ENCODE results near the gene CAP2.

Gene CAP2

DNA sequence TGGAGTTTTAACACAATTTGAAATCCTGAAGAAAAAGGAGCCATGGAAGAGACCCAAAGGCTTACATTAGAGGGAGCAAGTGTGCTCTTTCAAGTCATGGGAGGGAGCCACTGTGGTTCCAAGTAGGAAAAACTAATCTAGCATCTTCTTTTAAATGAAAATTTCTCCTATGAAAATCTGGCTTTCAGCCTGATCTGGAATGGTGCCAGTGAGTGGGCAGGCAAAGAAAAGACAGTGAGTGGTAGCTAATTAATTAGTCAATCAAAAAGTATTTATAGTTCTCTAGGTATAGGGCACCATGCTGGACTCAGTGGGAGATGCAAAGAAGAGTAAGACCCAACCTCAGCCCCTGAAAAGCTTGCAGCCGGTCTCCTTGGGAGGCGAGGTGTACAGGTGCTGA is 21.9 kb downstream of the CAP2 start:
- TF ChIP-seq TAF1 (IDR thresholded peaks at IDR 0.05; ENCODE audit: low read depth) (no peak), NFIC (IDR thresholded peaks at IDR 0.05) (0 out of 2 replicates have a peak, but pooled peaks have one; percentile 16), TCF12 (IDR thresholded peaks at IDR 0.05; ENCODE audit: low read depth) (no peak), CEBPB (IDR thresholded peaks at IDR 0.05) (no peak), YY1 (IDR thresholded peaks at IDR 0.05; ENCODE audit: low read depth) (no peak)
- TF ChIP-seq, protein P1, sequence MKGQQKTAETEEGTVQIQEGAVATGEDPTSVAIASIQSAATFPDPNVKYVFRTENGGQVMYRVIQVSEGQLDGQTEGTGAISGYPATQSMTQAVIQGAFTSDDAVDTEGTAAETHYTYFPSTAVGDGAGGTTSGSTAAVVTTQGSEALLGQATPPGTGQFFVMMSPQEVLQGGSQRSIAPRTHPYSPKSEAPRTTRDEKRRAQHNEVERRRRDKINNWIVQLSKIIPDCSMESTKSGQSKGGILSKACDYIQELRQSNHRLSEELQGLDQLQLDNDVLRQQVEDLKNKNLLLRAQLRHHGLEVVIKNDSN (IDR thresholded peaks at IDR 0.05), result no peak
- TF ChIP-seq, protein P2, sequence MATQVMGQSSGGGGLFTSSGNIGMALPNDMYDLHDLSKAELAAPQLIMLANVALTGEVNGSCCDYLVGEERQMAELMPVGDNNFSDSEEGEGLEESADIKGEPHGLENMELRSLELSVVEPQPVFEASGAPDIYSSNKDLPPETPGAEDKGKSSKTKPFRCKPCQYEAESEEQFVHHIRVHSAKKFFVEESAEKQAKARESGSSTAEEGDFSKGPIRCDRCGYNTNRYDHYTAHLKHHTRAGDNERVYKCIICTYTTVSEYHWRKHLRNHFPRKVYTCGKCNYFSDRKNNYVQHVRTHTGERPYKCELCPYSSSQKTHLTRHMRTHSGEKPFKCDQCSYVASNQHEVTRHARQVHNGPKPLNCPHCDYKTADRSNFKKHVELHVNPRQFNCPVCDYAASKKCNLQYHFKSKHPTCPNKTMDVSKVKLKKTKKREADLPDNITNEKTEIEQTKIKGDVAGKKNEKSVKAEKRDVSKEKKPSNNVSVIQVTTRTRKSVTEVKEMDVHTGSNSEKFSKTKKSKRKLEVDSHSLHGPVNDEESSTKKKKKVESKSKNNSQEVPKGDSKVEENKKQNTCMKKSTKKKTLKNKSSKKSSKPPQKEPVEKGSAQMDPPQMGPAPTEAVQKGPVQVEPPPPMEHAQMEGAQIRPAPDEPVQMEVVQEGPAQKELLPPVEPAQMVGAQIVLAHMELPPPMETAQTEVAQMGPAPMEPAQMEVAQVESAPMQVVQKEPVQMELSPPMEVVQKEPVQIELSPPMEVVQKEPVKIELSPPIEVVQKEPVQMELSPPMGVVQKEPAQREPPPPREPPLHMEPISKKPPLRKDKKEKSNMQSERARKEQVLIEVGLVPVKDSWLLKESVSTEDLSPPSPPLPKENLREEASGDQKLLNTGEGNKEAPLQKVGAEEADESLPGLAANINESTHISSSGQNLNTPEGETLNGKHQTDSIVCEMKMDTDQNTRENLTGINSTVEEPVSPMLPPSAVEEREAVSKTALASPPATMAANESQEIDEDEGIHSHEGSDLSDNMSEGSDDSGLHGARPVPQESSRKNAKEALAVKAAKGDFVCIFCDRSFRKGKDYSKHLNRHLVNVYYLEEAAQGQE (IDR thresholded peaks at IDR 0.05; ENCODE audit: low read depth), result no peak

DNA sequence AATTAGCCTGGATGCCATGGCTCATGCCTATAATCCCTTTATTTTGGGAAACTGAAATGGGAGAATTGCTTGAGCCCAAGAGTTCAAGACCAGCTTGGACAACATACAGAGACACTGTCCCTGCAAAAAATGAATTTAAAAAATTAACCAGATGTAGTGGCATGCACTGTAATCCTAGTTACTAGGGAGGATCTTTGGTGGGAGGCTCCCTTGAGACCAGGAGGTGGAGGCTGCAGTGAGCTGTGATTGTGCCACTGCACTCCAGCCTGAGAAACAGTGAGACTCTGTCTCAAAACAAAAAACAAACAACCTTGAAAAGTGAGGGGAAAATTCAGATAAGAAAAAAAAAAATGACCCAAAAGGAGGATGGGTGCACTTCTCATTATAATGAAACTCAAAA is 23.4 kb downstream of the CAP2 start:
- TF ChIP-seq RAD21 (IDR thresholded peaks at IDR 0.05; ENCODE audit: low read depth), result no peak
- no peak for TF ChIP-seq FOXM1 (IDR thresholded peaks at IDR 0.05; ENCODE audit: borderline replicate concordance, low read depth)
- TF ChIP-seq TAF1 (IDR thresholded peaks at IDR 0.05; ENCODE audit: low read depth), result no peak
- TF ChIP-seq, protein P1 (IDR thresholded peaks at IDR 0.05), result no peak
- TF ChIP-seq EP300 (IDR thresholded peaks at IDR 0.05; ENCODE audit: borderline replicate concordance), result no peak
- no peak for TF ChIP-seq CREB1 (IDR thresholded peaks at IDR 0.05; ENCODE audit: low read depth)

DNA sequence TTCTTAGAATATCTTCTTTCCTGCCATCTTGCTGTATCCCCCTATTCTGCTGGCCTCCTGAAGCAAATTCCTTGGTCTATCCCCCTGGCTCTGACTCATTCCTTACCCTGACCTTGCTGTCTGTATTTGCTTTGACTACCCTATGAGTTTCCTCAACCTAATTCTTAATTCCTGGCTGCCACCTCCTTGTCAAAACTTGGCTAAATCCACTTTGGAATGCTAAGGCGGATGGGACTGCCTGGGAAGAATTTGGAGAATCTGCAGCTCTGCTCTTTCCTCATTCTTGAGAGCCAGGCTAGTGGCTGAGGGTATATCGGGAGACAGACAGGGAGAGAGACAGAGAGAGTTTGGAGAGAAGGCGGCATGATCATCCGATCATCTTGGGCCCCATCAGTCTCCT is 24.4 kb downstream of the CAP2 start:
- TF ChIP-seq RAD21 (IDR thresholded peaks at IDR 0.05; ENCODE audit: low read depth), result no peak
- no peak for TF ChIP-seq TCF12 (IDR thresholded peaks at IDR 0.05; ENCODE audit: low read depth)
- no peak for TF ChIP-seq CREB1 (IDR thresholded peaks at IDR 0.05; ENCODE audit: low read depth)
- no peak for TF ChIP-seq NFIC (IDR thresholded peaks at IDR 0.05)
- TF ChIP-seq CEBPB (IDR thresholded peaks at IDR 0.05), result no peak
- no peak for TF ChIP-seq YY1 (IDR thresholded peaks at IDR 0.05; ENCODE audit: low read depth)
- TF ChIP-seq FOXM1 (IDR thresholded peaks at IDR 0.05; ENCODE audit: borderline replicate concordance, low read depth), result no peak
- TF ChIP-seq, protein P2 (IDR thresholded peaks at IDR 0.05; ENCODE audit: low read depth), result no peak
- TF ChIP-seq, protein P3, sequence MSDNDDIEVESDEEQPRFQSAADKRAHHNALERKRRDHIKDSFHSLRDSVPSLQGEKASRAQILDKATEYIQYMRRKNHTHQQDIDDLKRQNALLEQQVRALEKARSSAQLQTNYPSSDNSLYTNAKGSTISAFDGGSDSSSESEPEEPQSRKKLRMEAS (IDR thresholded peaks at IDR 0.05), result no peak
- no peak for TF ChIP-seq EP300 (IDR thresholded peaks at IDR 0.05; ENCODE audit: borderline replicate concordance)
- TF ChIP-seq EGR1 (IDR thresholded peaks at IDR 0.05), result no peak
- no peak for TF ChIP-seq TAF1 (IDR thresholded peaks at IDR 0.05; ENCODE audit: low read depth)
- TF ChIP-seq TEAD4 (IDR thresholded peaks at IDR 0.05), result no peak
- no peak for TF ChIP-seq ZBTB7A (IDR thresholded peaks at IDR 0.05; ENCODE audit: low read depth)
- TF ChIP-seq, protein P1 (IDR thresholded peaks at IDR 0.05), result no peak

DNA sequence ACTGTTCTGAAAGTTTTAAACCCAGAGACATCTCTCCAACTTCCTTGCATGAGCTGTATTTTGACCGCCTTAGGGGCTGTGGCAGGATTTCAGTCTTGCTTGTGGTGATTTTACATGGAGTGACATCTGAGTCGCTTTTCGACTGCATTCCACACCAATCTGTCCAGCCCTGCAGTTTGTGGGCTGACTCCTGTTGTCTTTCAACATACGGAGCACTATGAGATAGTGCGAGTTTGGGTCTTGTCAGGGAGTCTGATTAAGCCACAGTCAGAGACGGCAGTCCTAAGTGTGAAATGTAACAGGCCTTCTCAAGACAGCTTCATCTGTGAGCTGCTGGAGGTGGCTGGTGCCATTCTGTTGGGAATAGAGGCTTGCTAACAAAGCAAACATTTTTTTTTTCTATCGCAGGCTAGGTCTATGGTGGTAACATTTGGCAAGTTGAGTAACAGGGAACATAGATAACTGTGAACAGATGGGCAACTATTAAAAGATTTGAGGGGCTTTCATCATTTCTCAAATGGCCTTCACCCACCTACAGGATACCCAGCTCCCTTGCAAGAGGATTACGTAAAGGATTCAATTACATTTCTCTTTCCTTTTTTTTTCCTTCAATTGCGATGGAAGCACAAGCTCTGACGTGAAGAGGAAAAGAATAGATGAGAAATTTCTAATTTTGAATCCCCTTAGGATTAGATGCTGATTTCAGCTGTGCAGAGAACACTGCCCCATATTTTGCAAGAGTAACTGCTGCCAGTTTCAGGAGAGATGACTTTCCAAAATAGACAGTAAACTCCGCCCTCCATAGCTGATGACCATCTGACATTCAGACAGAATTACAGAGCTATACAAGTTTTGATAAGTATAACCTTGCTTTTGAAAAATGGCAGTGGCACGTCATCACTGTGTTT is 25.1 kb downstream of the CAP2 start:
- TF ChIP-seq TEAD4 (IDR thresholded peaks at IDR 0.05), result no peak
- no peak for TF ChIP-seq CREB1 (IDR thresholded peaks at IDR 0.05; ENCODE audit: low read depth)
- TF ChIP-seq ZBTB7A (IDR thresholded peaks at IDR 0.05; ENCODE audit: low read depth), result no peak
- TF ChIP-seq EP300 (IDR thresholded peaks at IDR 0.05; ENCODE audit: borderline replicate concordance), result no peak
- TF ChIP-seq RAD21 (IDR thresholded peaks at IDR 0.05; ENCODE audit: low read depth), result no peak
- no peak for TF ChIP-seq YY1 (IDR thresholded peaks at IDR 0.05; ENCODE audit: low read depth)
- TF ChIP-seq, protein P3 (IDR thresholded peaks at IDR 0.05), result no peak
- TF ChIP-seq, protein P2 (IDR thresholded peaks at IDR 0.05; ENCODE audit: low read depth), result no peak
- TF ChIP-seq EGR1 (IDR thresholded peaks at IDR 0.05), result no peak
- no peak for TF ChIP-seq CEBPB (IDR thresholded peaks at IDR 0.05)
- TF ChIP-seq TCF12 (IDR thresholded peaks at IDR 0.05; ENCODE audit: low read depth), result no peak
- no peak for TF ChIP-seq FOXM1 (IDR thresholded peaks at IDR 0.05; ENCODE audit: borderline replicate concordance, low read depth)
- TF ChIP-seq, protein P1 (IDR thresholded peaks at IDR 0.05), result no peak
- no peak for TF ChIP-seq TAF1 (IDR thresholded peaks at IDR 0.05; ENCODE audit: low read depth)
- TF ChIP-seq NFIC (IDR thresholded peaks at IDR 0.05), result no peak
